ENCODE results near the gene CFAP97.

GRCh38 chr4:185134307-185134869 lies 69.4 kb downstream of the CFAP97 start:
- TF ChIP-seq POLR2AphosphoS5 (IDR thresholded peaks at IDR 0.05; ENCODE audit: borderline replicate concordance, low read depth, low read length) (no peak), FOXP2 (optimal IDR thresholded peaks at IDR 0.05; ENCODE audit: control extremely low read depth, extremely low read length, insufficient read depth) (no peak)
